NCI-H748 treated with DMSO at 0.1 percent for 48 hours (cell line): ENCODE measurements around the gene CUBN.
A peak's percentile ranks its signal among the peaks of the same experiment; 100 is the strongest.
"Not testable (repeated sequence)": the region's sequence is repeated elsewhere in the genome, so short reads cannot be mapped to it uniquely, and the experiment has no call there.

ENCODE experiments used
- DNase-seq: peaks from one replicate; lab custom pipeline; 2025; lab: John Stamatoyannopoulos, UW

The CUBN gene

DNA sequence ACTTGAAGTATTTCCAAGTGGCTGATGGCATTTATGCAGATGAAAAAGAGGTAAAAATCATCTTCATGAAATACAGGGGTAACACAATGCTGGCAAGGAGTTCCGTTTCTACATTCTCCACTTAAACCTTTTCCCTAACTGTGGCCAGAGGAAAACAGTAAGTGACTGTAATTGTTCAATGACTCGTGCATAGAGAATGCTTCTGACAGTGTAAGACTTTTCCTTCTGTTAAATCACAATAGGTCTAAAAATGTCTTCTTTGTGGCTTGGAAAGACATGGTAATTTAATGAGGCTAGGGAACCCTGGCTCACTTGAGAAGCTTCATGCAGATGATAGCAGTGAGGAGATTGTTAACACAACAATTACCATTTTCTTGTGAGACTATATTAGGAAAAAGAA lies 262.1 kb downstream of the CUBN start:
- DNase-seq: no peak

GRCh38 chr10:16866541-16867275 lies 262.9 kb downstream of the CUBN start:
- no peak for DNase-seq

- no peak for DNase-seq
These were observed 263.8 kb downstream of the CUBN start for GRCh38 chr10:16865766-16866165.

DNA sequence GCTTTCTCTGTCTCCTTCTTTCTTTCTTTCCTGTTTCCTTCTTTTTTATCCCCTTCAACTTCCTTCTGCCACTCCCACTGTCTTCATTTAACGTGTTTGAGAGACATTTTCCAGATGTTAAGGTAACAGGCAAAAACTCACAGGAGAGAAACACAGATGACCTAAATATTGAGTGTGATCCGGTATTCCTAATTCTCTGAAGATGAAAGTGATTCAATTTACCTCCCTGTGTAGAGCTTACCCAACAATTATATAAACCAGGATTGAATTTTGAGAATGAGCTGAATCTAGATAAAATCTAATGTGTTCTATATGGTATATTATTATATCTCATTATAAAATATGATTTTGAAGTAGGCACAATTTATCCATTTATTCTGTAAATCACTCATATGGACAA lies 265.8 kb downstream of the CUBN start:
- no peak for DNase-seq

DNA sequence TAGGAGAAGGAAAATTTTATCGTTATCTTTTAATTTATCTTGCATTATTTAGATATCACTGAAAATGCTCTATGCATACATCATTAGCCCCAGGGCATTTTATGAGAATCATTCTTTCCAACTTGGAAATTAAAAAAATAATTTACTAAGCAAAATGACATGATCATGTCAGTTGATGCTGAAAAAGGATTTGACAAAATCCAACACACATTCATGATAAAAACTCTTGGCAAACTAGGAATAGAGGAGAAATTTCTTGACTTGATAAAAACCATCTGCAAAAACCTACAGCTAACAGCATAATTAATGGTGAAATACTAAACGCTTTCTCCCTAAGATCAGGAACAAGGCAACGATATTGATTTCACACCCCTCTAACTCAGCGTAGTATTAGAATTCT lies 272.2 kb downstream of the CUBN start:
- DNase-seq: no peak

DNA sequence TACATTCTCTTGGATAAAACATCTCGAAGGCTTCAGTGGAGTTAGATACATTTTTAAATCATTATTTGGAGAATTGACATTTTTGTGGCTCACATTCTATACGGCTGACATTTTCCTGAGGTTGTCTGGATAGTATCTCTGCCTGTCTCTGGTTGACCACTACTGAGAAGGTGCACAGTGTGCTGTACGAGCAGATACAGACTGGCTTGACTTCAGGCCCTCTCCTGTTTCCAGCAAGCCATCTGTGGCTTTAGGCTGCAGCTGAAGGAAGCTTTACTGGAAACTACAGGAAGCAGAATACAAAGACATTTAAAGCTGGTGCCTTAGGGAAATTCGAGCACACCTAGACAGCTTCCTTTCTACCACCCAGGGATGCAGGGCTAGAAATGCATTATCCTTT lies 273.0 kb downstream of the CUBN start:
- DNase-seq: no peak

DNA sequence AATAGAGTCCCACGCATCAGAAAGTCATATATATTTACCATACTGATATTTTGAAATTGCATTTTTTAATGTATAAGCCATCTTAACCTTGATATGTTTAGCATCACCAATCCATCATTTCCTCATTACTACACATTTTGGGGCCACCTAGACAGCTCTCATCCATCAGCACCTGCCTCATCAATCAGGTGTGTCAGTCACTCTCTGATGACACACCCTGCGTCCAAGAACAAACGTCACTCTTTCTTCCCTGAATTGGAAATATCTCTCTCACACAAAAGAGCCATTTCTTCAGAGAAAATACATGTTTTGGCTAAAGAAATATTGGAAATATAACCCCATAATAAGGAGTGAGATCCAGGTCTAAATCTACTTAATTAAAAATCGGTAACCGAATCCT lies 273.5 kb downstream of the CUBN start:
- no peak for DNase-seq

GRCh38 chr10:16854623-16855022 lies 275.0 kb downstream of the CUBN start:
- DNase-seq: no peak

DNA sequence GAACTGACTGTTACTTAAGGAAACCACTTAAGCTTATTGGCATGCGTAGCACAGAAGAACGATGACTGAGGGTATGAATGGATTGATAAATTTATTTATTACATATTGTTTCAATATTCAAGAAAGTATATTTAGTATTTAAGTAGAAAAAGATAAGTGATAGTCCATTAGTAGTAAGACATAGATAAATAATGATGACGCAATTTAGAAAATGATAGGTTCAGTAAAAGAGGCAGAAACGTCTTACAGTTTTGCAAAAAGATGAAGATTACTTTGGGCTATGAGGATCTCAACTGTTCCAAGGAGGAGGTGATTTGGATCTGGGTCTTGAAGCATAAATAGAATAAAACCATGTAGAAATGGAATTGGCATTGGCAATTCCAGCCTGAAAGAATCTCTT lies 275.8 kb downstream of the CUBN start:
- no peak for DNase-seq

- no peak for DNase-seq
These were observed 276.4 kb downstream of the CUBN start for GRCh38 chr10:16853201-16853600.

DNA sequence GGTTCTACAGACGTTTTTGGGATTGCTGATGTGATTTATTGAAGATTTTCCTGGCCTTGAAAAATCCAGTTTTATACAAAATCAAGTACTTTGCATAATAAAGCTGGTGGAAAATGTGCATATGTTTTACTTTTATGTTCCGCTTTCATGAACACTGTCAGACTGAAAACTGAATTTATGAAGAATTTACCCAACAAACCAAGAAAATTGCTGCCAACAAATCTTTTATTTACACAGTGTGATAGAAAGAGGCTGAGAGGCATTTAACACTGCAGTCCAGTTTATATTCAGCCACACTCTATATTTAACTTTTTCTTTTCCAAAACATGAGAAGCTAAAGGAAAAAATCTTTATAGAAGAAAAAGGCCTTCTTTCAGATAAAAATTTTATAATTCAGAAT lies 277.0 kb downstream of the CUBN start:
- no peak for DNase-seq

DNA sequence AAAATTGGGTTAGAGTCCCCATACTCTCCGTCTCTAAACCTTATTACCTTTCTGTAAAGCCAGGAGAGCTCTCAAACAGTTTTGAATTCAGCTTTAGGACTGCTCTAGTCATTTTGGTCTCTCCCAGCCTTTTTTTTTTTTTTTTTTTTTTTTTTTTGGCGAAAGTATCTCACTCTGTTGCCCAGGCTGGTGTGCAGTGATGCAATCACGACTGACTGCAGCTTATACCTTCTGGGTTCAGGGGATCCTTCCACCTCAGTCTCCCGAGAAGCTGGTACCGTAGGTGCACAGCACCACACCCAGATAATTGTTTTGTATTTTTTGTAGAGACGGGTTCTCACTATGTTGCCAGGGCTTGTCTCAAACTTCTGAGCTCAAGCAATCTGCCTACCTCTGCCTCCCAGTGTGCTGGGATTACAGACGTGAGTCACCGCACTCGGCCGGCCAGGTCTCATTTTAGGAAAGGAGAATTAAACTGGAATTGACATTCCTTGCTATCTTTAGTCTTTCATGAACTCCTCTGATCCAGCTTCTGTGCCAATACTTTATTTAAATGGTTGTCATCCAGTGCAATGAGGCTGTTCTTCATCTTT lies 281.0 kb downstream of the CUBN start:
- DNase-seq: no peak

DNA sequence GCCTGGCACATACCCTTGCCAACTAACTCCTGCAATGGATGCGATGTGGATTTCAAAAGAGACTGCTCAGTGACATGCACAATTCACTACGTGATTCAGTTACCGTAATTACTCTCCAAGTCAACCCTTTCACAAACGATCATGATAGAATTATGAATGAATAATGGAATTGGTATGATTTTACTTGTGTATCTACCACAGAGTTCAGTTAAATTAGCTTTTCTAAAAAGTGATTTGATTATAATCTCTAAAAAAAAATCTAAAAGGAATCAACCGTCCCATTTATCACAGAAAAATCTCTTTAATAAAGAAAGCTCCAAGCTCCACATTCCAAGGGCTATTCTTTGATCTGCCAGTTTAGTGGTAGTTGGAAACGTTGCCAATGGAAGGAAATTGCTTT lies 282.0 kb downstream of the CUBN start:
- no peak for DNase-seq

- DNase-seq: no peak
These were observed 284.4 kb downstream of the CUBN start for GRCh38 chr10:16845248-16845647.

GRCh38 chr10:16843252-16843870 lies 286.2 kb downstream of the CUBN start:
- DNase-seq: peak; percentile 38

DNA sequence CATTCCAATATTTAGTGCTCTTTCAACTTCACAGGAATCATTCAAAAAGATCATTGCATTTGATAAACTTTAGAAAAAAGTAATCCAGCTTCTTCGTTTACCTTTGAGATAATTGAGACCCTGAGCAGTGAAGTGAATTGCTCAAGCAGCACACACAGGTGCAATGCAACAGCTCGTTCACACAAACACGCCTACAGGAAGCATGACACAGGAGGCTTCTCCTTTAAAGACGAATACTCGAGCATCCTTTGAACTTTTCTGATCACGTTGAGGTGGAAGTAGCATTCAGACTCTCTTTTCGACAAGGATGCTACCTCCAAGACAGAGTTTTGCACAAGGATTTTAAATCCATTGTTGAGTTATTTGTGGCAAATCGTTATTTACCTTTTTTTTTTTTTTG lies 294.4 kb downstream of the CUBN start:
- DNase-seq: no peak

- DNase-seq: no peak
These were observed 297.1 kb downstream of the CUBN start for GRCh38 chr10:16832351-16833080.

- no peak for DNase-seq
These were observed 300.9 kb downstream of the CUBN start for GRCh38 chr10:16828701-16829175.

DNA sequence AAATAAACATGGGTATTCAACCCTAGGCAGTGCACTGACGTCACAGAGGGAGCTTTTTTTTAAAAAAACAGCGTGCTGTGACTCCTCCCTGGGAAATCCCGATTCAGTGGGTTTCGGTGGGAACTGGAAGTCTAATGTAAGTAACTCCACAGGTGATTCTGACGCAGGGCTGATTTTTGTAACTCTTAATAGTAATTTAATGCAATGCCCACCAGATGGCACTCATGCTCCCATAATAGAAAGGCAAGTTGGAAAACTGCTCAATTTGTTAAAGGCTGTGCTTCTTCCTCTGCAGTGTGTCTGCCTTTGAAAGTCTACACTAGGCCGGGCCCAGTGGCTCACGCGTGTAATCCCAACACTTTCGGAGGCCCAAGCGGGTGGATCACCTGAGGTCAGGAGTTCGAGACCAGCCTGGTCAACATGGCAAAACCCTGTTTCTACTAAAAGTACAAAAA lies 301.5 kb downstream of the CUBN start:
- peak; percentile 57 for DNase-seq

DNA sequence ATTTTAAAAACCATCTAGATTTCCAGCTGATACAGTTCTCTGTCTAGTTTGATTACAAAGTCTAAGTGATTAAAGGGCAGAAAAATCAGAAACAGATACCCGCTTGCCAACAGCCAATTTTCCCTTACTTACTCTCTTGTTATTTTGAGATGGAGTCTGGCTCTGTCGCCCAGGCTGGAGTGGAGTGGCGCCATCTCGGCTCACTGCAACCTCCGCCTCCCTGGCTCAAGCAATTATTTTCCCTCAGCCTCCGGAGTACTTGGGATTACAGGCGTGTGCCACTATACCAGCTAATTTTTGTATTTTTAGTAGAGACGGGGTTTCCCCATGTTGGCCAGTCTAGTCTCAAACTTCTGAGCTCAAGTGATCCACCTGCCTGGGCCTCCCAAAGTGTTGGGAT lies 302.1 kb downstream of the CUBN start:
- not testable (repeated sequence) for DNase-seq

GRCh38 chr10:16822726-16823360 lies 306.8 kb downstream of the CUBN start:
- DNase-seq: no peak

DNA sequence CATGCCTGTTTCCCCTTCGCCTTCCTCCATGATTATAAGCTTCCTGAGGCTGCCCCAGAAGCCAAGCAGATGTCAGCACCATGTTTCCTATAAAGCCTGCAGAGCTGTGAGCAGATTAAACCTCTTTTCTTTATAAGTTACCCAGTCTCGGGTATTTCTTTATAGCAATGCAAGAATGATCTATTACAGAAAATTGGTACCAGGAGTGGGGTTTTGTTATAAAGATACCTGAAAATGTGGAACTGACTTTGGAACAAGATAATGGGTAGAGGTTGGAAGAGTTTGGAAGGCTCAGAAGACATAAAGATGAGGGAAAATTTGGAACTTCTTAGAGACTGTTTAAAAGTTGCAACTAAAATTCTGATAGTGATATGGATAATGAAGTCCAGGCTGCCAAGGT lies 307.6 kb downstream of the CUBN start:
- no peak for DNase-seq
